ENCODE data around the gene YIPF6.

DNA sequence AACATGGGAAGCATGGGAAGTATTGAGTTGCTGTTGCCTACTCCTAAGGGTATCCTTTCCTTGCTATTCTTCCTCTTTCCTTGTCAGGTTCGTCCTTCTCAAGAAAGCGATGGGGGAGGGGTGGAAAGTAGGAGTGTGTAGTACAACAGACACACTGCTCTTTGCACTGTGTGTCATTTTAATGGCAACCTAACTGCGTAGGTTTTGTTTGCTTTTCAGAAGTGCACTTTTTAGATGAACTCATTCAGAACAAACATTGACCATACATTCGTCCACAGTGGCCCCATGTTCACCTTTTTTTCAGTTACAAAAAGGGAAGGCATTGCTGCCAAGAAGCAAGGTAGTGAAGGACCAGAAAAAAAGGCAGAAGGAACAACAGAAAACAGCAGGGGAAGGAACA lies 10.2 kb upstream of the YIPF6 start:
- no peak for TF ChIP-seq CTCF (conservative IDR thresholded peaks at IDR 0.05 in 1 of 2, IDR thresholded peaks at IDR 0.05 in 1 of 2; ENCODE audit: extremely low read depth in 1 of 2, insufficient read depth in 1 of 2, low read depth in 1 of 2, low read length in 2 of 2)
- no peak for TF ChIP-seq EZH2 (IDR thresholded peaks at IDR 0.05; ENCODE audit: borderline replicate concordance, low read length)

All from mammary epithelial cell (primary cell).